Activated T-helper 2 cell treated with anti-CD3 and anti-CD28 coated beads, Interferon-gamma antibody, Interleukin-2, Interleukin-4, amounts not matched to agents 10 μg/mL and 5 μg/mL and 100 μg/mL, durations not matched to agents 14 hours and 24 hours and 36 hours (primary cell): ENCODE data around the gene DRGX. TPM values are rescaled to one million over a fixed set of nuclear protein-coding genes. Genes with fewer than 3 reads are reported as not detected.
A peak's percentile ranks its signal among the peaks of the same experiment; 100 is the strongest.

Source experiments
- DNase-seq: peaks from one replicate; pipeline ENCODE4 v3.0.0; 2021; ENCODE audit warnings: low spot score
- H3K27ac Mint-ChIP-seq: one replicate; pipeline ENCODE4 v1.8.0; 2021; ENCODE audit warnings: mixed read lengths
- H3K27me3 Mint-ChIP-seq: one replicate; pipeline ENCODE4 v1.8.0; 2021; ENCODE audit warnings: low read depth, mixed read lengths
- H3K36me3 Mint-ChIP-seq: one replicate; pipeline ENCODE4 v1.8.0; 2021; ENCODE audit warnings: low read depth, mixed read lengths
- H3K4me1 Mint-ChIP-seq: one replicate; pipeline ENCODE4 v1.8.0; 2021; ENCODE audit warnings: low read depth, mixed read lengths
- H3K4me3 Mint-ChIP-seq: one replicate; pipeline ENCODE4 v1.8.0; 2021; ENCODE audit warnings: low read depth, mild to moderate bottlenecking, moderate library complexity, mixed read lengths
- H3K9me3 Mint-ChIP-seq: one replicate; pipeline ENCODE4 v1.8.0; 2021; ENCODE audit warnings: mixed read lengths
- intact Hi-C: fragments of 100-400 bp; cut with micrococcal nuclease; formaldehyde crosslinking; loops from one replicate; pipeline ENCODE4 v1.15.1; 2023
- total RNA-seq: library from RNA; stranded (reverse); gene quantifications from 2 replicates; pipeline ENCODE4 v1.2.3, GENCODE V29; 2022

The DRGX gene
- total RNA-seq, 1 donor from 2014 or later, result not detected

GRCh38 chr10:49361735-49362568, 33.9 kb downstream of the DRGX start:
- Mint-ChIP-seq H3K36me3 (no peaks in the 10 kb centered on the region), H3K4me1 (peaks cover 1% of the 10 kb centered on the region)

GRCh38 chr10:49361178-49361554, 34.7 kb downstream of the DRGX start:
- H3K36me3 Mint-ChIP-seq, result no peaks in the 10 kb centered on the region
- no peaks in the 10 kb centered on the region for H3K9me3 Mint-ChIP-seq
- peak; percentile 4 for DNase-seq
- intact Hi-C loops, result no loop called here
- H3K4me3 Mint-ChIP-seq, result no peak overlapping the region
- H3K27me3 Mint-ChIP-seq, result peaks cover 1% of the 10 kb centered on the region
- no peak overlapping the region for H3K27ac Mint-ChIP-seq
- peaks cover 5% of the 10 kb centered on the region for H3K4me1 Mint-ChIP-seq

More at GRCh38 chr10:49361735-49362568, 33.9 kb downstream of the DRGX start:
- peak; percentile 6 for DNase-seq
- no peaks in the 10 kb centered on the region for H3K27me3 Mint-ChIP-seq
- intact Hi-C loops, result no loop called here
- no peak overlapping the region for H3K4me3 Mint-ChIP-seq
- no peak overlapping the region for H3K27ac Mint-ChIP-seq
- H3K9me3 Mint-ChIP-seq, result no peaks in the 10 kb centered on the region

- intact Hi-C loops, result no loop called here
- Mint-ChIP-seq H3K27ac (no peak overlapping the region), H3K4me1 (peaks cover 5% of the 10 kb centered on the region), H3K4me3 (no peak overlapping the region), H3K27me3 (peaks cover 1% of the 10 kb centered on the region), H3K36me3 (no peaks in the 10 kb centered on the region), H3K9me3 (no peaks in the 10 kb centered on the region)
- DNase-seq, result no peak
Observed at GRCh38 chr10:49360271-49361177, 35.4 kb downstream of the DRGX start.

GRCh38 chr10:49359349-49360270, 36.3 kb downstream of the DRGX start:
- peaks cover 4% of the 10 kb centered on the region for H3K27me3 Mint-ChIP-seq
- no peak for DNase-seq
- no peak overlapping the region for H3K4me3 Mint-ChIP-seq
- H3K9me3 Mint-ChIP-seq, result no peaks in the 10 kb centered on the region
- intact Hi-C loops, result loop anchor here (5.0 kb wide), 1 partner anchor 47 kb away; no protein-coding TSS in a partner anchor
- peaks cover 5% of the 10 kb centered on the region for H3K4me1 Mint-ChIP-seq
- no peak overlapping the region for H3K27ac Mint-ChIP-seq
- H3K36me3 Mint-ChIP-seq, result no peaks in the 10 kb centered on the region

GRCh38 chr10:49357910-49358309, 38.0 kb downstream of the DRGX start:
- DNase-seq, result no peak
- Mint-ChIP-seq H3K27ac (no peak overlapping the region), H3K4me3 (no peak overlapping the region), H3K36me3 (no peaks in the 10 kb centered on the region), H3K9me3 (no peaks in the 10 kb centered on the region), H3K27me3 (peaks cover 4% of the 10 kb centered on the region), H3K4me1 (peaks cover 5% of the 10 kb centered on the region)
- intact Hi-C loops, result loop anchor here (2.0 to 5.0 kb wide), 2 partner anchors 46 to 177 kb away; no protein-coding TSS in a partner anchor

- peaks cover 4% of the 10 kb centered on the region for H3K27me3 Mint-ChIP-seq
- H3K4me1 Mint-ChIP-seq, result peaks cover 5% of the 10 kb centered on the region
- intact Hi-C loops, result loop anchor here (2.0 to 5.0 kb wide), 2 partner anchors 45 to 176 kb away; no protein-coding TSS in a partner anchor
- H3K4me3 Mint-ChIP-seq, result no peak overlapping the region
- no peaks in the 10 kb centered on the region for H3K9me3 Mint-ChIP-seq
- no peak overlapping the region for H3K27ac Mint-ChIP-seq
- no peak for DNase-seq
- no peaks in the 10 kb centered on the region for H3K36me3 Mint-ChIP-seq
Observed at GRCh38 chr10:49356944-49357343, 38.9 kb downstream of the DRGX start.

GRCh38 chr10:49356181-49356580, 39.7 kb downstream of the DRGX start:
- Mint-ChIP-seq H3K27ac (no peak overlapping the region), H3K36me3 (no peaks in the 10 kb centered on the region), H3K4me1 (peaks cover 5% of the 10 kb centered on the region), H3K4me3 (no peak overlapping the region), H3K9me3 (no peaks in the 10 kb centered on the region), H3K27me3 (peaks cover 4% of the 10 kb centered on the region)
- no peak for DNase-seq
- intact Hi-C loops, result loop anchor here (2.0 to 5.0 kb wide), 2 partner anchors 44 to 175 kb away; no protein-coding TSS in a partner anchor

- intact Hi-C loops, result loop anchor here (5.0 kb wide), 1 partner anchor 43 kb away; no protein-coding TSS in a partner anchor
- H3K36me3 Mint-ChIP-seq, result no peaks in the 10 kb centered on the region
- H3K4me1 Mint-ChIP-seq, result peaks cover 5% of the 10 kb centered on the region
- H3K9me3 Mint-ChIP-seq, result peaks cover 2% of the 10 kb centered on the region
- H3K4me3 Mint-ChIP-seq, result no peak overlapping the region
- no peak for DNase-seq
- no peak overlapping the region for H3K27ac Mint-ChIP-seq
- peaks cover 4% of the 10 kb centered on the region for H3K27me3 Mint-ChIP-seq
Observed at GRCh38 chr10:49355221-49355620, 40.7 kb downstream of the DRGX start.

GRCh38 chr10:49354593-49354992, 41.3 kb downstream of the DRGX start:
- Mint-ChIP-seq H3K4me3 (no peak overlapping the region), H3K4me1 (peaks cover 5% of the 10 kb centered on the region), H3K27ac (no peak overlapping the region), H3K36me3 (no peaks in the 10 kb centered on the region), H3K27me3 (peaks cover 4% of the 10 kb centered on the region), H3K9me3 (peaks cover 5% of the 10 kb centered on the region)
- intact Hi-C loops, result no loop called here
- no peak for DNase-seq

- no peaks in the 10 kb centered on the region for H3K36me3 Mint-ChIP-seq
- H3K9me3 Mint-ChIP-seq, result peaks cover 5% of the 10 kb centered on the region
- peaks cover 5% of the 10 kb centered on the region for H3K4me1 Mint-ChIP-seq
- H3K27me3 Mint-ChIP-seq, result peaks cover 4% of the 10 kb centered on the region
- no peak overlapping the region for H3K4me3 Mint-ChIP-seq
- intact Hi-C loops, result no loop called here
- H3K27ac Mint-ChIP-seq, result no peak overlapping the region
- DNase-seq, result no peak
Observed at GRCh38 chr10:49353895-49354566, 41.9 kb downstream of the DRGX start.

GRCh38 chr10:49353026-49353894, 42.6 kb downstream of the DRGX start:
- no peak overlapping the region for H3K4me3 Mint-ChIP-seq
- intact Hi-C loops, result no loop called here
- DNase-seq, result no peak
- no peaks in the 10 kb centered on the region for H3K36me3 Mint-ChIP-seq
- H3K27me3 Mint-ChIP-seq, result peaks cover 4% of the 10 kb centered on the region
- no peak overlapping the region for H3K27ac Mint-ChIP-seq
- H3K4me1 Mint-ChIP-seq, result peaks cover 5% of the 10 kb centered on the region
- peaks cover 5% of the 10 kb centered on the region for H3K9me3 Mint-ChIP-seq
